GM19240 (cell line): ENCODE results near the gene PCP2.

ENCODE experiments used
- DNase-seq: peaks from one replicate; pipeline ENCODE4 v3.0.0; 2011; ENCODE audit warnings: low spot score; ENCODE audit not compliant: insufficient read length

The PCP2 gene

DNA sequence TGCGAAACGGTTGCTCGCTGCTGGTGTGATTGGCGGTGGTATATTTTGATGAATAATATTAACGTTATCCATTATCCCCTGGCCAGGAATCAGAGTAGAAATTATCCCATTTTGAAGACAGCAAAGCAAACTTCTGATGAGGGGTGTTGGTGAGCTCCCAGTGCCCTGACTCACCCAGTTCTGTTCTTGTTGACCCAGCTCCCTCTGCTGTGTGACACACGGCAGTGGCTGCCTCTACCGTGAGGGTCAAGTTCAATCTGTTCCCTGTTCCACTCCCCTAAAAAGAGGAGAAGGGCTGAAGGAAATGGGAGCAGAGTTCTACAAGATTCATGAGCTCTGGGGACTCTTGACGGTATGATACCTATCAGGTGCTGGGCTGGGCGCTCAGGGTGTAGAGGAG lies 35.8 kb downstream of the PCP2 start:
- no peak for DNase-seq

DNA sequence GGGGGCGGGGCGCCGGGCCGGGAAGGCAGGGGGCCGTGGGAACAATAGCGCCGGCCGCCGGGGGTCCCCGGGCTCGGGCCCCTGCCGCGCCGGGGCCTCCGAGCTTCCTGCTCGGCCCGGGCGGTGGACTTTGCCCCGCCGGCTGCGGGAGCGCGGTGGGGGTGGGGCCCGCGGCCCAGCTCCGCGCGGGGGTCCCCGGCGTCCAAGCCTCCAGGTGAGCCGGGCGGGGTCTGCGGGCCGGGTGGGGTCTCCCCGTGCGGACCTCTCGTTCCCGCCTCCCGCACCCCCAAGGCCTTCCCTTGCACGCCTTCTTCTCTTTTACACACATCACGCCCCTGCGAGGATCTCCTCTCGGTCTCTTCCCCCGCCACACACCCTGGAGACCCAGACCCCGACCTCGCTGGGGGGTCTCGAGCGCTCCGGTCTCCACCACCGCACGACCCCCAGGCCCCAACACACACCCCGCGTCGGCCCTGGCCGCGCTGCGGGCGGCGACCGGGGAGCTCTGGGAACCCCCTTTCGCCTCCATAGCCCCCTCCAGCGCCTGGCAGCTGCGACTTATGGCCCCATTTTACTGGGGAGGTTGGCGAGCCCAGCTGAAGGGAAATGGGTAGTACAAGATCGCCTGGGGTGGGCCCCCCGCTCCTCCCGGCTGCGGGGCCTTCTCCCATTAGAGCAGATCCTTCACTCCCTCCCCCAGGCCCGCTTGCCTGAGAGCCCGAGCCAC lies 37.1 kb downstream of the PCP2 start:
- DNase-seq, result no peak

DNA sequence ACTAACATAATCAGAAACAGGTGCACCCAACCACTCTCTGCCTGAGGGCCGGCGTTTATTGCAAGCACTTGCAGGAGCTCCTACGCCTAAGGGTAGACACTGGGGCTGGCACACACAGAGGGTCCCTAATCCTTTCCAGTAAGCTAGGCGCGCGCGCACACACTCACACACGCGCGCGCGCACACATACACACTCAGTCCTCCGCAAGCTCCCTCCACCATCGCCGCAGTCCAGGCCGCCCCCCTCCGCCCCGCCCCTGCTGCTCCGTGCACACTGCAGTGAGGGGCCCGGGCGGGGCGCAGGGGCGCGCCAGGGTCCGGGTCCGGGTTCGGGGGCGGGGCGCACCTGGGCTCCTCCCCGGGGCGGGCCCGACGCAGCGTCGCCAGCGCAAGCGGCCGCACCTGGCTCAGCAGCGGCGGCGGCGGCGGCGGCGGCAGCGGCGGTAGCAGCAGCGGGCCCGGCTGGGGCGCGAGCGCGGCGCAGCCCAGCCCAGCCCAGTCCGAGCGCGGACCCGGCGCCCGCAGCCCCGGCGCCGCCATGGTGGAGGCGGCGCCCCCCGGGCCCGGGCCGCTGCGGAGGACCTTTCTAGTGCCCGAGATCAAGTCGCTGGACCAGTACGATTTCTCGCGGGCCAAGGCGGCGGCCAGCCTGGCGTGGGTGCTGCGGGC lies 37.9 kb downstream of the PCP2 start, which contains the start of gene CAMSAP3:
CAMSAP3 (plus strand) TSS at position 398 of the 668 bp plus-strand sequence; CDS start at position 538, 140 bp downstream.
- DNase-seq, result no peak

DNA sequence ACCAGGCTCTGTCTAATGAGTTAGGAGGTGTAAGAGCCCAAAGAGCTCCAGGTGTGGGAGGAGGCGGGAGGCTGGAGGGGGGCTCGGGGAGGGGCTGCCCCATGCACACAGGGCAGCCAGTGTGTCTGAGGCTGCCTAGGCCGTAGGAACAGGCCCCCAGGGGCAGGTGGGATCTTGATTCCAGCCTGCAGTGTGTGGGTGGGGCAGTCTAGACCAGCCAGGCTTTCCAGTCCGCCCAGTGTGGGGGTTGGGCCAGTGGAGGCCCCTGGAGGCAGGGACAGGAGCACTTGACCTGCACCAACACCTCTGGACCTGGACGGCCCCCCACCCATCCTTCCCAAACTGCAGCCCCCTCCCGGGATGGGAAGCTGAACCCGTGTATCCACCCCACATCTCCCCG lies 43.3 kb downstream of the PCP2 start:
- DNase-seq, result no peak

DNA sequence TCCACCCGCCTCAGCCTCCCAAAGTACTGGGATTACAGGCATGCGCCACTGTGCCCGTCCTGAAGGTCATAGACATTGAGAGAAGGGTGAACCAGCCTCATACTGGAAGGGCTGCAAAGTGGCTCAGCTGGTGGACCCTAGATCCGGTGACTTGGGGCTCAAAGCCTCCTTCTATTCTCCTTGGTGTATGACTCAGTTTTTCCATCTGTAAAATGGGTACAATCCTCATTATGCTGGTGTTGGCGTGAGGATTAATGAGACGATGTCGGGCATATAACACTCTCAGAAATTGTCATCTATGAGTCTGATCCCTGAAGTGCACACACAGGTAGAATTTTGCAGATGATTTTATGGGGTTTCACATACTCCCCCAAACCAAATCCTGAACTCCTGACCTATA lies 43.7 kb downstream of the PCP2 start:
- no peak for DNase-seq

DNA sequence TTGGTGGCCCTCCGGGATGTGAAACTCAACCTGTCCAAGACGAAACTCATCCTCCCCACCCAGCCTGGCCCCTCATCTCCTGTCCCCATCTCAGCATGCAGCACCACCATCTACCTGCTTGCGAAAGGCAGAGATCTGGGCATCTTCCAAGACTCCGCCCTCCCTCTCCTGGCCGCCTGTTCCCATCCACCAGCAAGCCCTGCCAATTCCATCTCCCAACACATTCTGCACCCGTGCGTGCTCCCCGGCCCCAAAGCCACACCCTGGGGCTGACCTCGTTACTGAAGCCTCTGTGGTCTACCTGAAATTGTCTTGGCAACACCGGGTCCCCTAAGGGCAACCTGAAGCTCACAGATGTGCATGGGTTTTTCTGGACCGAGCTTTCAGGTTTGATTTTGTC lies 51.1 kb downstream of the PCP2 start:
- DNase-seq, result no peak
